HG02759 (cell line): ENCODE results near the gene SMTNL1.
"Not testable (repeated sequence)": the region's sequence is repeated elsewhere in the genome, so short reads cannot be mapped to it uniquely, and the experiment has no call there.

ENCODE experiments used
- ATAC-seq: cut with Tn5 transposase; IDR thresholded peaks from one replicate; pipeline ENCODE4 v1.9.1; 2021; ENCODE audit warnings: mild to moderate bottlenecking, moderate library complexity; ENCODE audit not compliant: unreplicated experiment

SMTNL1 gene

DNA sequence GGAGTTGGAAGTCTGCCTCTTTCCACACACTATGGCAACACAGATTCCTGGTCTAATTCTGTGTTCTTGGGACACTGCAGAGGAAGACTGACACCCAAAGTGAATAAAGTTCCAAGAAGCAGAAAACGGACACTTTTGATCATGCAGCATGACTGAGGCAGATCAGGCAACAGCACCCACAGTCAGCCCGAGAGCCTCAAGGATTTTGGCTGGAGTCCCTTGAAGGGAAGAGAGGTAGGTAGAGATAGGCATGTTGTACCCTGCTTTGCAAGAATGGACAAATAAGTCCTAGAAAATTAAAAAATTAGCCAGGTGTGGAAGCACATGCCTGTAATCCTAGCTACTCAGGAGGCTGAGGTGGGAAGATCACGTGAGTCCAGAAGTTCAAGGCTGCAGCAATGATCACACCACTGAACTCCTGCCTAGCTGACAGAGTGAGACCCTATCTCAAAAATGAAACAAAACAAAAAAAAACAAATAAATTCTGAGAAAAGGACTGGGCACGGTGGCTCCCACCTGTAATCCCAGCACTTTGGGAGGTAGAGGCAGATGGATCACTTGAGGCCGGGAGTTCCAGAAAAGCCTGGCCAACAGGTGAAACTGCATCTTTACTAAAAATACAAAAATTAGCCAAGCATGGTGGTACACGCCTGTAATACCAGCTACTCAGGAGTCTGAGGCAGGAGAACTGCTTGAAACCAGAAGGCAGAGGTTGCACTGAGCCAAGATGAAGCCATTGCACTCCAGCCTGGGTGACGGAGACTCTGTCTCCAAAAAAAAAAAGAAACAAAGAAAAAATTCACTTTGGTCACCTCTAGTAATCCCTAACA is 28.8 kb upstream of the SMTNL1 start:
- no peak for ATAC-seq

DNA sequence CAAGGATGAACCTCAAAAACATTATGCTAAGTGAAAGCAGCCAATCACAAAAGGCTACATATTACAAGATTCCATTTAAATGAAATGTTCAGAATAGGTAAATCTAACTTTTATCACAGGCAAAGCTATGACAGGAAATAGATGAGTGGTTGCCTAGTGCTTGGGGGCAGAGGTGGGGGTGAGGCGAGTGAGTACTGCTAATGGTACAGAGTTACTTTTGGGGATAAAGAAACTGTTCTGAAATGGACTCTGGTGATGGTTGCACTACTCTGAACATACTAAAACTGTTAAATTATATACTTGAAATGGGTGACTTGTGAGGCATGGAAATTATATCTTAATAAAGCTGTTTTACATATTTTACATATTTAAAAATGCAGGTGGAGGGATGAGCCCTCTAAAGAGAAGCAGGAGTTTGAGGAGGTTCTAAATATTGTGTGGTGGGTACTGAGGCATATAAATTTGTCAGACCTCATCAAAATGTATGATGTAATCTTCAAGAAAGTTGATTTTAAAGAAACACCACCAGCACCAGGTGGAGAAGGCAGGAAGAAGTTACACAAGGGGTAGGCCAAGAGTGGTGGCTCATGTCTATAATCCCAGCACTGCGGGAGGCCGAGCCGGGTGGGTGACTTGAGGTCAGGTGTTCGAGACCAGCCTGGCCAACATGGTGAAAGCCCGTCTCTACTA is 25.5 kb upstream of the SMTNL1 start:
- ATAC-seq = no peak

DNA sequence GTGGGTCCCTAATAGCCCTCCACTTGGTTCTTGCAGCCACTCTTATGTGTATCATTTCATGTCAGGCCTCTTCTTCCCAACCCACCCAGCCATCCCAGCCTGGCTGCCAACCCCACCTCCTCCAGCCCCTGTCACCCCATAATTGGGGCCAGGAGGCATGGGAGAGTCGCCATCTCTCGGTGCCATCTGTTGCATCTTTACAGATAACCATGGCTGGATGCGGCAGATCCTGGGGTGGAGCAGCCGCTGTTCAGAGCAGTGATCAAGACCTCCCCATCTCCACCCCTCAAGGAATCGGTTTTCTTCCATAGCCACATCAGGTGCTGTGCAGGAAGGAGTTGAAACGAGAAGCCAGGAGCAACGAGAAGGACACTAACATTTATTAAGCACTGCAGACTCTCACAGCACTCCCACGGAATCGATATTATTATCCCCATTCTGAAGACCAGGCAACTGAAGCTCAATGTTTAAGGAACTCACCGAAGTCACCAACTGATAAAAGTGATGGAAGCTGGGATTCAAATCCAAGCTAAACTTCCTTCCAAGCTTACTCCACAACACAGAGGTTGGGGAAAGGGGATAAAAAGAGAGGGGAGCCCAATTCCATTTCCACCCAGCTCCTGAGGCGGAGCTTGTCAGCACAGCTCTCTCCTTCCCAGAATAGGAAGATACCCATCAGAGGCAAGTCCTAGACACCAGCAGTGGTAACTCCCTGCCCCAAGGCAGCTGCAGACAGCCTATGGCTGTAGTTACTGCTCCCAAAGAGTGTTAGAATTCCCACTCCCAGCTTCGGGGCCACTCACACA is 24.5 kb upstream of the SMTNL1 start:
- no peak for ATAC-seq

DNA sequence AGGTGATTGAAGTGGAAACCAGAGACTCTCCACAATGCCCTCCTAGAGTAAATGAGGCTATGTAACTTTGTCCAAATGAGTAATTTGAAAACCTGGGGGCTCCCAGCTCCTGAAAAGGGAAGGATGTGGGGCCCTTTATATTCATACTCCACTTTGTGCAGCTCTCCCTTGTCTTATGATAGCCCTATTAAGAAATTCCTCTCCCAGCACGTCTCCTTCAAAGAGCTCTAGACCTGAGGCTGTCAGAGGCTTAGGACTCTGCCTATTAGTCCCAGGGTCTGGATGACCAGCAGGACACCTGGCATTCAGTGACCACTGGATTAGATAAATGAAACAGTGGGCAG is 24.0 kb upstream of the SMTNL1 start:
- ATAC-seq = no peak

DNA sequence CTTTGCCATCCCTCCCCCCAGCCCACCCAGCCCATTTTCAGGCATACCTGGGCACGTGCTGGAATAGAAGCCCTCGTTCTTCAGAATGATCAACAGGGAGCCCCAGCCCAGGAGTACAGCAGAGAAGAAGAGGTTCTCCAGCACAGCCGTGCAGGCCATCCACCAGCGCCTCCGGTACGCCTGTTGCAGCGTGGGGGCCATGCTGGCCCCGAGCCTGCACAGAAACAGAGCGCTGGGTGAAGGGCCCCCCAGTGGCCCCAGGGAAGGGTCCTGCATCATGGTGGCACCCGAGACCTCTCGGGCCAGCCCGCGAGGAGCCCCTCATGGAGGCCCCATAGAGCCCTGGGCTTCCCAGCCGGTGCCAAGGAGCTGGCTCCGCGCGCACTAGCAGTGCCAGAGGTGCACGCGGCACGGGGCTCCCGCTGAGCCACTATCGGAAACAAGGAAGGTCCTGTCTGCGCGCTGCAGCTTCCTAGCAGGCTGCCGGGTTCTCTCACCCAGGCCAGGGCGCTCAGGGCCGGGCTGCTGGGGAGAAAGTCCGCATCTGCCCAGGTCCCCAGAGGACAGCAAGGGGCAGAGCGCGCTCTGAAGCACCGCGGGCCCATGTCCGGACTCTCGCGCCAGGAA is 23.4 kb upstream of the SMTNL1 start:
- ATAC-seq = peak; percentile 44

DNA sequence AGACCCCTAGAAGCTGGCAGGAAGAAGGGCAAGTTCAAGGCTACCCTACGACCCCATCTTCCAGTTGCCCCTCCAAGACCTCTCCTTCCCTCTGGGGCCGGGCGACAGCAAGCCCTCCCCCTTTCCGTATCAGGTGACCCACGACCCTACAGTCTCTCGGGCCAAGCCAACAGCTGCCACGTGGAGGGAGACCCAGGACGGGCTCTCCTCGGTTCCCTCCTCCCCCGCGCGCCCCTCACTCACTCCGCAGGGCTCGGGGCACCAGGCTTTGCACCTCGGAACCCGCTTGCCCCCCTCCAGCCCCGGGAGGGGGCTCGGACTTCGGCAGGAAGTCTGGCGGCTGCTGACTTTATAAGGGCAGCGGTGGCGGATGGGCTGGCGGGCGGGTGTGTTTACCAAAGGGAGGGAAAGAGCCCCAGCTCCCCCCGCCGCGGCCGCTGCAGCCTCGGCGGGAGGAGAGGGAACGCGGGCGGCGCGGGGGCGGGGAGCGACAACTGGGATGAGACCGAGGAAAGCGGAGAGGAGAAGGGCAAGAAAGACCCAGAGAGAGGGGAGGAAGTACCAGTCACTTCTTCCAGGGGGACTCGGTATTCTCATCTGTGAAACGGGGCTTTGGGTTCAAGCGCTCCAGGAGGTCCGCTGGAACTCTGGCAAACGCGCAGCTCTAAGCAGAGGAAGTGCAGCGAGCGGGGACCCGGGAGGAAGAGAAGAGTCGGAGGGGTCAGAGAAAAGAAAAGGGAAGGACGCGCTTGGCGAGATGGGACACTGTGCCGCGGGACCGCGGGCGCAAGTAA is 22.7 kb upstream of the SMTNL1 start:
- peak; percentile 53 for ATAC-seq

DNA sequence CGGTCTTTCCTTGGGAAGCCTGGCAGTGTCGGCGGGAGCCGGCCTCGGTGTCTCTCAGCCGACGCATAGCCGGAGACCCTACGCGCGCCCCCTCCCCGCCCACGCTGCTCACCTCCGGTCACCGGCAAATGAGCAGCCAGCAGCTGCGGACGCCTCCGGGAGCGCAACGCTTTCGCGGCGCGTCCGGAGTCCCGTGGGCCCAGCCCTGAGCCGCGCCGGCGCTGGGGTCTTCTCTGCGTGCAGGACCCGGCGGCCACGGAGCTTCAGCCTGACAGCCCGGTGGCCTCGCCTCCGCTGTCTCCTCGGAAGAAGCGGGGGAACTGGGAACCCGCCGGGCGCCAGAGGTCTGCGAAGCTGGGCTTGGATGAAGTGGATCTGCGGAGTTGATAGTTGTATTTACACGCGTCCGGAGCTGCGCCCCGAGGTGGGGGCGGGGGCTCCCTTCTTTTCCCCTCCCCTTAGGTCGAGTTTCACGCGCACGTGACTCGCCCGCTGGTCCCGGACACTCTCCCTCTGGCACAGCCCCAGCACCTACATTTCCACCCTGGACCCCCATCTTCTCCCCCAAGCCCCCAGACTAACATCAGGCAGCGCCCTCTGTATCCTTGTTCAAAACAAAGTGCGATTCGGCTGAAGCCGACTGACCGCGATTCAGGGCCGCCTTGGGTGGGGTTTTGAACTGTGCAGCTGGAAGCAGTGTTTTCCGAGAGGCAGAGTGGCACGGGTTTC is 21.9 kb upstream of the SMTNL1 start, which contains the start of gene SLC43A1:
Gene SLC43A1 (minus strand): TSS at position 371 of the 729 bp plus-strand sequence. CDS start 1,591 bp downstream, outside the sequence.
- peak; percentile 49 for ATAC-seq

DNA sequence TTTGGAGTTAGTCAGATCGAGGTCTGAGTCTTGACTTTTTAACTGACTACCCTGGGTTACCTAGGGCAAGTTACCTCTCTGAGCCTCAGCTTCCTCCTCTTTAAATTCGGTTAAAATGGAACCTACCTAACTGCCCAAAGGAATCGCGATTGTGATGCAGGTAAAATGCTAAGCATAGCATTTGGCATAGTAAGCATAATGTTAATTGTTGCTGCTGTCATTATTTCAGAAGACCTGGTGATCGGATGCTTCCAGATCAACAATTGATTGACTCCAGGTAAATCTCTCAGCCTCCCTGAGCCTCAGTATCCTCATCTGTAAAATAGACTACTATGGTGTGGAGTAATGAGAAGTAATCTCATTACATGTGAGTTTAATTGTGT is 21.3 kb upstream of the SMTNL1 start:
- ATAC-seq = no peak

DNA sequence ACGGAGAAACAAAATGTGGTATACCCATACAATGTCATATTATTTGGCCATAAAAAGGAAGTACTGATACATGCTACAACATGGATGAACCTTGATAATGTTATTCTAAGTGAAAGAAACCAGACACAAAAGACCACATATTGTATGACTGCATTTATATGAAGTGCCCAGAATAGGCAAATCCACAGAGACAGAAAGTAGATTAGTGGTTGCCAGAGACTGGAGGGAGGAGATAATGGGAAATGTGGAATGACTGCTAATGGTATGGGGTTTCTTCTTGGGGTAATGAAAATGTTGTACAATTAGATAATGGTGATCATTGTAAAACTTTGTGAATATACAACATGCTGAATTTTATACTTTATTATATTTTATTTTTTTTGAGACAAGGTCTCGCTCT is 16.3 kb upstream of the SMTNL1 start:
- no peak for ATAC-seq

DNA sequence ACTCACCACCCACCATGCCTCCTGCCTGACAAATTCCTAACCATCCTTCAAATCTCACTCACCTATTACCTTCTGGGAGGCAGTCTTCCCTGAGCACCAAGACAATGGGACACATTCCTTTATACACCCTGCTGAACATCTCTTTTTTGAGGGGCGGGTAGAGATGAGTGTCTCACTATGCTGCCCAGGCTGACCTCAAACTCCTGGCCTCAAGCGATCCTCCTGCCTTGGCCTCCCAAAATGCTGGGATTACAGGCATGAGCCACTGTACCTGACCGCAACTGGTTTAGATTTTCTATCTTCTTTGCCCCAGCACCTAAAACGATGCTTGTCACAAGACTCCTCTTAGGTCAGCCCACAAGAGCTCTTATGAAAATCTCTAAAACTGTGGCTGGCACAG is 14.0 kb upstream of the SMTNL1 start:
- ATAC-seq = no peak

DNA sequence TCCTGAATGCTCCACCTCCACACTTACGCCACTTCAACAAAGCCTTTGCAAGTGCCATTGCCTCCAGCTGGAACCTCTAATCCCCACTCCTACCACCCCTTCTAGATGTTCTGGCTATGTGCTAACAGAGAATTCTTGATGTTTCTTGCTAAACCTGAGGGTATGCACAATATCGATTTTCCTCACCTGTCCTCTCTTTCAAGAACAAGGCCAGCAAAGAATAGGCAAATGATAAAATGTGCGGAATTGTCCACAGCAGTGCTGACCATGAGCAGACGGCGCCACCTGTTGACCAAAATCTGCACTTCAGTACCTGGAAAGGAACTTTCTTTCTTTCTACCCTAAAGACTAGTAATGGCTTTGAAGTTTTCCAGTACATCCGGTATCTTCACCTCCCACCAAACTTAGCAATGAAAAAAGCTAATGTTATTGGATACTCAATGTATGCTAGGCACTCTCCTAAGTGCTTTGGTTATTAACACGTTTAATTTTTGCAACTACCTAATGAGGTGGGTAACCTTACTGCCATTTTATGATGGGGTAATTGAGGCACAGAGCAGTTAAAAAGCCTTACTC is 10.3 kb upstream of the SMTNL1 start:
- ATAC-seq = no peak

DNA sequence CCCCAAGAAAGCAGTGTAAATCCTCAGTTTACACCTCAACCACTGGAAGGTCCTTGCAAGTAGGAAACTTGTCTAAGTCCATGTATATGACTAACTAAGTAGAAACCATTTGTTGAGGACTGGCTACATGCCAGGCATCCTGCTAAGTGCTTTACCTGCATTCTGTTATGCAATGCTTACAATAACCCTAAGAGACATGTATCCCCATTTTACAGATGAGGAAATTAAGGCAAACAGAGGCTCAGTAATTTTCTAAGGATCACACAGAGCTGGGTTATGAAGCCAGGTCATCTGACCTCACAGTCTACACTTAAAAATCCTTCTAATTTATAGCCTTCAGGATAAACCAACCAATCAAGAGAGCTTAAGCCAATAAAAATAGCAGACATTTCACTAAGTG is 8.4 kb upstream of the SMTNL1 start:
- ATAC-seq = no peak

DNA sequence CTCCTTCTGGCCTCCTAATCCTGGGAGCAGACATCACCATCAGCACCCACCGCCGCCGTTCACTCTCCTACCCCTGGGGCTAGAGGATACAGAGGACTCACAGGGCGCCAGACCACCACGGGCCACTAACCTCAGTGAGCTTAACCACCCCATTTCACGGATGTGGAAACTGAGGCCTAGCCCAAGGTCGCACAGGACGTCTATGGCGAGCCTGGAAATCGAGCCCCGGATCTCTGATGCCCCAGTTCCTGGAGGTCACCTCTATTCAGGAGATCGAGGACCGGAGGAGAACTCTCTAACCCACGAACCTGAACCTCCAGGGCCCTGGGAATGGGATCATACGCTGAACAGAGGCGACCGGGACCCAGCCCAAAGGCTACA is 7.2 kb upstream of the SMTNL1 start:
- no peak for ATAC-seq

DNA sequence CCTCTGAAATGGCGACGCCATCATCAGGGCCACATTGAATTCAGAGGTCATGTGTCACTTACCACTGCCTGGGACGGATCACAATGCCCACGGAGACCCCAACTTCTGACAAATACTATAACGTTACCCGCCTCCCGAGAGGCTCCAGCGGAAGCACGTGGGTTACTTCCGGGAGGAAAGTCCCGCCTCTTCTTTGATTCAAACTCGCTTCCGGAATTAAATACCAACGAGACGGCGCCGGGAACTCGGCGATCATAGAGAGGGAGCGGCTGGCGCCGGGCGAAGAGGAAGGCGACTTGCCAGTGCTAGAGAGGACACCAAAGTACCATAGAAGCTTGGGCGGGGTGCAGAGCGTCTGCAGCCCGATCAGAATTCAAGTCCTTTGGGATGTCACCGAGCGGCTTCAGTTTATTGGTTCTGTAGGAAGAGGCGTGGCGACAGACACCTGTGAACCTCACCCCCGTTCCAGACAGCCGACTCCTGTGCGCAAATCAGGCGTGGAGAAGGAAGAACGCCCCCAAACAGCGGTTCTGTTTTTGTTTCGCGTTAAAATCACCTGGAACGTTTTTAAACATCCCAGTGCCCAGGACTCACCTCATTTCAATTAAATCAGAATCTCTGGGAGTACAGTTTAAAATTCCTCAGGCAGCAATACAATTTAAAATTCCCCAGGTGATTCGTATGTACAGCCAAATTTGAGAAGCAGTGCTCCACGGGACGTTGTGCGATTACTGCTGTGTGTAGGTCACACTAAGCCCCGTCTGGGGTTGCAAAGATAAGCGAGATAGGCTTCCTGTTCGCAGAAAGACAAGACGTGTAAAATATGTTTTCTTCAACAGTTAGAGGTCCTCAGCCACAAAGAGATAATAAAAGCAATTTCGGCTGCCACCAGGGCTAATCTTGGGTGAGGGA is 6.5 kb upstream of the SMTNL1 start, which contains the start of gene TIMM10:
Gene TIMM10 (minus strand): TSS at position 159 of the 912 bp plus-strand sequence. CDS start 565 bp downstream, outside the sequence.
- ATAC-seq = peak; percentile 98

DNA sequence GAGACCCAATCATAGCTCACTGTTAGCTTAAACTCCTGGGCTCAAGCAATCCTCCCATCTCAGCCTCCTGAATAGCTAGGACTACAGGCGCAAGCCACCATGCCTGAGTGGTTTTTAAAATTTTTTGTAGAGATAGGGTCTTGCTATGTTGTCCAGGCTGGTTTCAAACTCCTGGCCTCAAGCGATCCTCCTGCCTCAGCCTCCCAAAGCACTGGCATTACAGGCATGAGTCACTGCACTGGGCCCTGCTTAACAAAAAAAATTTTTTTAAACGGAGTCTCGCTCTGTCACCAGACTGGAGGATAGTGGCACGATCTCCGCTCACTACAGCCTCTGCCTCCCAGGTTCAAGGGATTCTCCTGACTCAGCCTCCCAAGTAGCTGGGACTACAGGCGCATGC is 2.9 kb upstream of the SMTNL1 start:
- ATAC-seq = not testable (repeated sequence)

DNA sequence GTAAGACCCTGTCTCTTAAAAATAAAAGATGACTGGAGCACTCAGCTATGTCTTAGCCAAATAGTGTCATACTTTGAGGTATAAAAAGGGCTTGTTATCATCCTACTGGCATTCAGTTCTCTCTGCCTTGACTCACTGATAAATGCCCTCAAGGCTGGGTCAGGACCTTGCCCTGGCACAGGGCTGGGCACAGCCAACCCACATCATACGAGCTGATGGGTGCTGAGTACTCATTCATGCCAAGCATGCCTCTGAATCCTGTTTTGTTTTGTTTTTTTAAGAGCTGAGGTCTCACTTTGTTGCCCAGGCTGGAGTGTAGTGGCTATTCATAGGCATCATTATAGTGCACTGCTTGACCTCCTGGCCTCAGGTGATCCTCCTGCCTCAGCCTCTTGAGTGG is 1.9 kb downstream of the SMTNL1 start:
- ATAC-seq = no peak

DNA sequence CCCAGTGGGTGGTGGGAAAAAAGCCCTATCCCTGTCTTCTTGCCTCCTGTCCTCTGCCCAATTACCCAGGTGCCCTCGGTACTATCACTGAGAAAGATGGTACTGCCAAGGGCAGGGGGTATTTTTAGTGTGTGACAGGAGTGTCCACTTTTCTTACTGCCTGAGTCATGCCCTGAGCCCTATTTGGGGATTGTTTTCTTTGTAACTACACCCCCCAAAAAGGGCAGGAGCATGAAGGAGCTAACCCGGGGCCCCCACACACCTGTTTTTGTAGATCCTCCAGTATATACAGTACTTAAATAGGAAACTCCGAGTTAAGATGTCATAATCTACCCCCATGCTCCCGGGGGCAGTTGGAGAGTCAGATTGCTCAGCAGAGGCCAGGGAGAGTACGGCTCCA is 3.8 kb downstream of the SMTNL1 start:
- ATAC-seq = no peak

DNA sequence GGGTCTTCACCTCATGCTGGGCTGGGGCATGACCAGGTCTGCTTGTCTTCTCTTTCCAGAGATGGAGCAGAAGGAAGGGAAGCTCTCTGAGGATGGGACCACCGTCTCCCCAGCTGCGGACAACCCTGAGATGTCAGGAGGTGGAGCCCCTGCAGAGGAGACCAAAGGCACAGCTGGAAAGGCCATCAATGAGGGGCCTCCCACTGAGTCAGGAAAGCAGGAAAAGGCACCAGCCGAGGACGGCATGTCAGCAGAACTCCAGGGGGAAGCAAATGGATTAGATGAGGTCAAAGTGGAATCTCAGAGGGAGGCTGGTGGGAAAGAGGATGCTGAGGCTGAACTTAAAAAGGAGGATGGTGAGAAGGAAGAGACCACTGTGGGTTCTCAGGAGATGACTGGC is 5.2 kb downstream of the SMTNL1 start:
- no peak for ATAC-seq
